Measurements from ENCODE around the gene NR2E1.

The NR2E1 gene

GRCh38 chr6:108171918-108172516 is 6.2 kb downstream of the NR2E1 start:
- DNase-seq (ENCODE audit: low read depth), result no peak

- no peak for DNase-seq (ENCODE audit: low read depth)
Observed at GRCh38 chr6:108174371-108175175, 8.8 kb downstream of the NR2E1 start.

GRCh38 chr6:108175176-108175591 is 9.4 kb downstream of the NR2E1 start:
- DNase-seq (ENCODE audit: low read depth), result no peak

- no peak for DNase-seq (ENCODE audit: low read depth)
Observed at GRCh38 chr6:108175592-108176279, 9.9 kb downstream of the NR2E1 start.

GRCh38 chr6:108176281-108177089 is 10.7 kb downstream of the NR2E1 start:
- no peak for DNase-seq (ENCODE audit: low read depth)

GRCh38 chr6:108179741-108180140 is 13.9 kb downstream of the NR2E1 start:
- DNase-seq (ENCODE audit: low read depth), result no peak

GRCh38 chr6:108180266-108180665 is 14.4 kb downstream of the NR2E1 start:
- no peak for DNase-seq (ENCODE audit: low read depth)

- no peak for DNase-seq (ENCODE audit: low read depth)
Observed at GRCh38 chr6:108180776-108181175, 15.0 kb downstream of the NR2E1 start.

- DNase-seq (ENCODE audit: low read depth), result no peak
Observed at GRCh38 chr6:108186226-108186625, 20.4 kb downstream of the NR2E1 start.

GRCh38 chr6:108187519-108187918 is 21.7 kb downstream of the NR2E1 start:
- DNase-seq (ENCODE audit: low read depth), result no peak

GRCh38 chr6:108193131-108193530 is 27.3 kb downstream of the NR2E1 start:
- no peak for DNase-seq (ENCODE audit: low read depth)

- DNase-seq (ENCODE audit: low read depth), result no peak
Observed at GRCh38 chr6:108193835-108194234, 28.0 kb downstream of the NR2E1 start.

- no peak for DNase-seq (ENCODE audit: low read depth)
Observed at GRCh38 chr6:108194503-108194902, 28.7 kb downstream of the NR2E1 start.

GRCh38 chr6:108195209-108195608 is 29.4 kb downstream of the NR2E1 start:
- DNase-seq (ENCODE audit: low read depth), result no peak

- no peak for DNase-seq (ENCODE audit: low read depth)
Observed at GRCh38 chr6:108198761-108199498, 33.1 kb downstream of the NR2E1 start.

- no peak for DNase-seq (ENCODE audit: low read depth)
Observed at GRCh38 chr6:108200186-108200585, 34.4 kb downstream of the NR2E1 start.

- peak; percentile 31 for DNase-seq (ENCODE audit: low read depth)
Observed at GRCh38 chr6:108200631-108201030, 34.8 kb downstream of the NR2E1 start.

GRCh38 chr6:108203189-108204112 is 37.6 kb downstream of the NR2E1 start:
- DNase-seq (ENCODE audit: low read depth), result no peak

GRCh38 chr6:108207013-108207412 is 41.2 kb downstream of the NR2E1 start:
- DNase-seq (ENCODE audit: low read depth), result no peak

- DNase-seq (ENCODE audit: low read depth), result no peak
Observed at GRCh38 chr6:108209738-108210137, 43.9 kb downstream of the NR2E1 start.

Measured in fibroblast of the conjunctiva (primary cell).